Activated CD4-positive, alpha-beta T cell treated with anti-CD3 and anti-CD28 coated beads for 48 hours (primary cell): ENCODE data around the gene SHKBP1.
"Not testable (repeated sequence)": the region's sequence is repeated elsewhere in the genome, so short reads cannot be mapped to it uniquely, and the experiment has no call there.

Experiments used
- DNase-seq: peaks from one replicate; pipeline ENCODE4 v3.0.0-alpha.2; 2020

The SHKBP1 gene

DNA sequence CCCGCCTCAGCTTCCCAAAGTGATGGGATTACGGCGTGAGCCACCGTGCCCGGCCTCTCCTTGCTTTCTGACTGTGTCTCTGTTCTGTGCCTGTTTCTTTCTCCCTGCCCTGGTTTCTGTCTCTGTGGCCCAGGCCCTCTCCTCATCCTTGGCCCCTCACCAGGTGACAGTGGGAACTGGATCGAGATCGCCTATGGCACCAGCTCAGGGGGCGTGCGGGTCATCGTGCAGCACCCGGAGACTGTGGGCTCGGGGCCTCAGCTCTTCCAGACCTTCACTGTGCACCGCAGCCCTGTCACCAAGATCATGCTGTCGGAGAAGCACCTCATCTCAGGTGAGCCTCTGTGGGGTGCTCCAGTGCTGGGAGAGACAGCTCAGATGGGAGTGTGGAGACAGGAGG lies 9.9 kb downstream of the SHKBP1 start:
- no peak for DNase-seq

DNA sequence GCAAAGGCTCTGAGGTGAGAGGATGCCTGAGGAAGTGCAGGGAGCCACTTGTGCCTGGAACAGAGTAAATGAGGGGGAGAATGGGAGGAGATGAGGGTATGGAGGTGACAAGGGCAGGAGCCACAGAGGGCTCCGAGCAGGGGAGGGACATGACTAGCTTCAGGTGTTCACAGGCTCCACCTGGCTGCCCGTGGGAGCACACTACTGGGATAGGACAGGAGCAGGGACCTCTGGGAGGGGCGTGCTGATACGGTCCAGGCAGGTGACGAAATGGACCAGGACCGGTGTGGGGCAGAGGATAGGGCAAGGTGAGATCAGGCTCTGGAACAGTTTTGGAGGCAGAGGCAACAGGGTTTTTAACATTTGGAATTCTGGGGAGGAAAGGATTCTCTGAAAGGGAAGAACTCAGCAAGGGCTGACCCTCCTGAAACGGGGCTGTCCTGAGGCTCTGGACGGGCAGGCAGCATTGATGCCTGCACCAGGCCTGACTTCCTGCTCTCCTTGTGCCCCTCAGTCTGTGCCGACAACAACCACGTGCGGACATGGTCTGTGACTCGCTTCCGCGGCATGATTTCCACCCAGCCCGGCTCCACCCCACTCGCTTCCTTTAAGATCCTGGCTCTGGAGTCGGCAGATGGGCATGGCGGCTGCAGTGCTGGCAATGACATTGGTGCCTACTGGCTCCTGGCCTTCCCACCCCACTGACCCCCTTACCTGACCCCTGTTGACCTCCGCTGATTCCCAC lies 11.6 kb downstream of the SHKBP1 start:
- DNase-seq = no peak

DNA sequence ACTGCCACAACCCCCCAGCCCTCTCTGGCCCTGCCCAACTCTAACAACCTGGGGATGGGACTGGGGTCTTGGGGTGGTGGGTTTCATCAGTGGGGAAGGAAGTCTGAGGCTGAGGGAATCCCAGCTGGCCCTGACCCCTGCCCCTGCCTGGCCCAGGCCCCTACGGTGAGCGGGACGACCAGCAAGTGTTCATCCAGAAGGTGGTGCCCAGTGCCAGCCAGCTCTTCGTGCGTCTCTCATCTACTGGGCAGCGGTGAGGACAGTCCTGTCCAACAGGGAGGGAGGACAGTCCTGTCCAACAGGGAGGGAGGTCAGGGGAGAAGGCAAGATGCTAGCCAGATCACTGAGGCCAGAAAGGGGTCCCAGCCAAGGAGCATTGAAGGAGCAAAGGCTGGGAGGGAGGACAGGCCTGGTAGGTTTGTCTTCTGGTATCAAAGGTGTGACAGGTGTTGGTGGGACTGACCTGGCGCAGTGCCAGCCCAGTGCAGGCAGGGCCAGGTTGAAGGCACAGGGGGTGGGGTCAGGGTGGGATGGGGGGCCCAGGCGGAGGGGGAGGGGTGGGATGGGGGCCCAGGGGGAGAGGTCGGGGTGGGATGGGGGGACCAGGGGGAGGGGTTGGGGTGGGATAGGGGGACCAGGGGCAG lies 12.4 kb downstream of the SHKBP1 start:
- DNase-seq = no peak

- DNase-seq = no peak
Measured at GRCh38 chr19:40589591-40590429, 13.1 kb downstream of the SHKBP1 start.

DNA sequence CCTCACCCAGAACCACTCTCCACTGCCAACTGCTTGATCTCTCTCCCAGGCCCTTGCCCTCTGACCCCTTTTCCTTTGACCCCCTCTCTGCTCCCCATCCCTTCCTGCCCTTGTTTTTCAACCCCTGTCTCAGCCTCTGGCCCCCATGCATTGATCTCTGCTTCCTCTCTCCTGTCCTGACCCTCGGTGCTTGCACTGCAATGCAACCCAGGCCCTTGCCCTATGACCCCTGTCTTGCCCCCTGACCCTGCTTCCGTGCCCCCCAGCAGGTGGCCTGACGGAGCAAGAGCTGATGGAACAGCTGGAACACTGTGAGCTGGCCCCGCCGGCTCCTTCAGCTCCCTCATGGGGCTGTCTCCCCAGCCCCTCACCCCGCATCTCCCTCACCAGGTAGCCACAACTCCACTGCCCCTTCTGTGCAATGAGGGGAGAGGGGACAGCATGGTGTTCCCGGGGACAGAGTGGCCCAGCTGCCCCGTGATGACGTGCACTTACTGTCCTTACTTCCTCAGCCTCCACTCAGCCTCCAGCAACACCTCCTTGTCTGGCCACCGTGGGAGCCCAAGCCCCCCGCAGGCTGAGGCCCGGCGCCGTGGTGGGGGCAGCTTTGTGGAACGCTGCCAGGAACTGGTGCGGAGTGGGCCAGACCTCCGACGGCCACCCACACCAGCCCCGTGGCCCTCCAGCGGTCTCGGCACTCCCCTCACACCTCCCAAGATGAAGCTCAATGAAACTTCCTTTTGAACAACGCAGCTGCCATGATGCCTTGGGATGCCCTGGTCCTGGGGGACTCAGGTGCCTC lies 14.0 kb downstream of the SHKBP1 start:
- DNase-seq = no peak

DNA sequence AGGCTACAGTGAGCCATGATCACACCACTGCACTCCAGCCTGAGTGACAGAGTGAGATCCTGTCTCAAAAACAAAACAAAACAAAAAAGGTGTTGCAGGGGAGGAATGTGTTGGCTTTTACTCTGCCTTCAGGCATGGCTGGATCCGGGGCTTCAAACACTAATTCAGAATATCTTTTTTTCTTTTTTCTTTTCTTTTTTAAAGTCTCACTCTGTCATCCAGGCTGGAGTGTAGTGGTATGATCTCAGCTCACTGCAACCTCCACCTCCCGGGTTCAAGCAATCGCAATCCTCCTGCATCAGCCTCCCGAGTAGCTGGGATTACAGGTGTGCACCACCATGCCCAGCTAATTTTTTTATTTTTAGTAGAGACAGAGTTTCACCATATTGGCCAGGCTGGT lies 15.1 kb downstream of the SHKBP1 start:
- not testable (repeated sequence) for DNase-seq

- DNase-seq = no peak
Measured at GRCh38 chr19:40592170-40592569, 15.5 kb downstream of the SHKBP1 start.

- DNase-seq = no peak
Measured at GRCh38 chr19:40594255-40594654, 17.6 kb downstream of the SHKBP1 start.

GRCh38 chr19:40594657-40595091 lies 18.0 kb downstream of the SHKBP1 start:
- DNase-seq = no peak

GRCh38 chr19:40596608-40597328 lies 20.1 kb downstream of the SHKBP1 start:
- DNase-seq = peak; percentile 42

DNA sequence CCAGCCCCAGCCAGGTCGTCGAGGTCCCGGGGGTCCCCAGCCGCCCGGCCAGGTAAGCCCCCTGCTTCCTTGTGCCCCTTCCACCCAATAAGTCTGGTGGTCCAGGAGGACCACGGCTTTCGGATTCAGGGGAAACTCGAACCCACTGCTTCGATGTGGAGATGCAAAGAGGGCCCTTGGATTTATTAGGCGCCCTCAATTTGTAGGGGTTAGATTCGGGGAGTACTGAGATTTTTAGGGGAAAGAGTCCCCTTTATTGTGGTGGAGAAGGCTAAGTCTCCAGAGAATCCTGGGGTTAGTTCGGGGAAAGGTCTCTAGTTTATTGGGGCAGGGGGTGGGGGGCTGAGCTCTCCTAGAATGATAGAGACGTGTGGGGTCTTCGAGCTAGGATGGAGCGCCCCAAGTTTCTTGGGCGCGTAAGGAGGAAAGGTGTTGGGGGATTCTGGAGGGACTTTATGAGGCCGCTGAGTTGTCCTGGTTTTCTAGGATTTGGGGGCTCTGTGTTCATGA lies 20.7 kb downstream of the SHKBP1 start:
- DNase-seq = no peak

GRCh38 chr19:40598121-40598917 lies 21.6 kb downstream of the SHKBP1 start:
- DNase-seq = peak; percentile 91

DNA sequence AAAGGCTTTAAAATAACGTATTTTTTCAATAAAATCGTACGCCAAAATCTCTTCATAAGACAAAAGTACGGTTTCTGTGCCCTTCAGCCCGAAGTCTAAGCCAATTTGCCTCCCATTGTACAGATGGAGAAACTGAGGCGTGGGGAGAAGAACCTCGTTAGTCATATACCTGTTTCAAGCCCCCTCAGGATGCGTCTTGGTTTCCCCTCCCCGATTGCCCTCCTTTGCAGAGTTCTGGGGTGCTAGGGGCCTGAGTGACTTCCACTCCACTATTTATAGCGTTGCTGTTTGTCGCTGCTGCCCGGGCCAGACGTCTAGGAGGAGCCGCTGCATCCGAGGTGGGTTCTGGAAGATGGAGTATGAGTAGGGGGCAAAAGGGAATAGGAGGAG lies 22.2 kb downstream of the SHKBP1 start:
- no peak for DNase-seq

GRCh38 chr19:40599331-40599901 lies 22.7 kb downstream of the SHKBP1 start:
- no peak for DNase-seq

- DNase-seq = no peak
Measured at GRCh38 chr19:40599902-40600569, 23.4 kb downstream of the SHKBP1 start.

GRCh38 chr19:40600570-40601133 lies 24.0 kb downstream of the SHKBP1 start:
- no peak for DNase-seq

DNA sequence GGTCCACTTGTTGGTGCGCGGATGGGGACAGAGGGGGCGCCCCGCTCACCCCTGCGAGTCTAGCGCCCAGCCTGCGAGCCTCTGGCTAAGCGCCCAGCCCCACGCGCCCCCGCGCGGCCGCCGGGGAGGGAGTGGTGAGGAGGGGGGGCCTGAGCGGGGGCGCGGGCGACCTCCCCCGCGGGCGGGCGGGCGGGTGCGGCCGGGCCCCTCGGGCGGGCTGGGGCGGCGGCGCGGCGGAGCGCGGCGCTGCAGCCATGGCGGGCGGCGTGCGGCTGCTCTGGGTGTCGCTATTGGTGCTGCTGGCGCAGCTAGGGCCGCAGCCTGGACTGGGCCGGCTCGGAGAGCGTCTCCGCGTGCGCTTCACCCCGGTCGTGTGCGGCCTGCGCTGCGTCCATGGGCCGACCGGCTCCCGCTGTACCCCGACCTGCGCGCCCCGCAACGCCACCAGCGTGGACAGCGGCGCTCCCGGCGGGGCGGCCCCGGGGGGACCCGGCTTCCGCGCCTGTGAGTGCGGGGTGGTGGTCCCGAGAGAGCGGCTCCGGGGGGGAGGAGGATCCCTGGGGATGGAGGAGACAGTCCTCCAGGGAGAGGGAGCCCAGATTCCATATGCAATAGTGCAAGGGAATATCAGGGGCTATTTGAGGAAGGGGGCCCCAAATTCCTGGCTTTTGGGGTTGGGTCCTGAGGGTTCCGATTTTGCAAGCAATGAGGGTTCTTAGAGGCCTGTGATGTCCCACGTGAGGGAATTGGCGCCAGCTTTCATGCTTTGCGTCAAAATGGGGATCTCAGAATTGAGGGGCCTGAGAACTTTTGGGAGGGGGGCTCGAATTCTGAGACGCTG lies 24.7 kb downstream of the SHKBP1 start, which contains the start of gene LTBP4:
Gene LTBP4 (plus strand): TSS at position 236 of the 841 bp plus-strand sequence. CDS start 19 bp downstream, at position 255.
- no peak for DNase-seq

DNA sequence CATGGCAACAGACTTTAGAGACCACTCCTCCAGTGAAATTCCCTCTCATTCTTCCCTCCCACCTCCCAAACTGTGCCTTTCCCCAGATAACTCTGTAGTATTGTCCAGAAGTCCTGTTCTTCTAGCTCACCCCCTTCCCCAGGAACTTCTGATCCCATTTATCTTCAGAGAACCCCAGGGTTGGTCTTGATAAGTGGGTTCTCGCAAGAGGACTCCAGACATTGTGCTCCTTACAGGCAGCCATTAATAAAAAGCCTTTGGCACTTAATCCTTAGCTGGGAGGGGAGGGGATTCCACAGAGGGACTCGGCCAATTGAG lies 26.4 kb downstream of the SHKBP1 start:
- no peak for DNase-seq
